ENCODE measurements around the gene LRRC75A. TPM values are rescaled to one million over a fixed set of nuclear protein-coding genes. Genes with fewer than 3 reads are reported as not detected.
A peak's percentile ranks its signal among the peaks of the same experiment; 100 is the strongest.
"Not testable (repeated sequence)": the region's sequence is repeated elsewhere in the genome, so short reads cannot be mapped to it uniquely, and the experiment has no call there.

Gene LRRC75A
- 7.5 TPM for total RNA-seq
- polyA plus RNA-seq (ENCODE audit: insufficient read depth in 1 of 8, insufficient read length in 8 of 8, low replicate concordance in 1 of 8), result 10 to 100 TPM in 1 of 8 donors, 1 to 10 TPM in 7; 5.7 to 12.5 (median 7.7) TPM
- long read RNA-seq, donor 1, partial matches to known transcripts, result 0 of 1 reads
- long read RNA-seq, donor 1, other reads (novel, unspliced or antisense), result 0 of 1 reads
- long read RNA-seq, donor 2, result 0 reads
- long read RNA-seq, donor 3, partial matches to known transcripts, result 0 of 1 reads
- long read RNA-seq, donor 3, other reads (novel, unspliced or antisense), result 0 of 1 reads
- long read RNA-seq, donor 4, partial matches to known transcripts, result 0 of 1 reads
- long read RNA-seq, donor 4, other reads (novel, unspliced or antisense), result 0 of 1 reads
- long read RNA-seq, donor 5, transcript LRRC75A-203 (4 exons, 1,390 nt), result major isoform, 7 of 8 reads
- long read RNA-seq, donor 5, partial matches to known transcripts, result 0 of 8 reads
- long read RNA-seq, donor 5, other reads (novel, unspliced or antisense), result 0 of 8 reads
- long read RNA-seq, donor 6, partial matches to known transcripts, result 0 of 2 reads
- long read RNA-seq, donor 6, other reads (novel, unspliced or antisense), result 0 of 2 reads
- long read RNA-seq, donor 7, partial matches to known transcripts, result 0 of 3 reads
- long read RNA-seq, donor 7, other reads (novel, unspliced or antisense), result 0 of 3 reads
- long read RNA-seq, donor 8, partial matches to known transcripts, result 27 of 27 reads
- long read RNA-seq, donor 8, other reads (novel, unspliced or antisense), result 0 of 27 reads
- long read RNA-seq, donor 9, result 0 reads
- long read RNA-seq, donor 10, transcript LRRC75A-203 (4 exons, 1,390 nt), result major isoform, 6 of 6 reads
- long read RNA-seq, donor 10, partial matches to known transcripts, result 0 of 6 reads
- long read RNA-seq, donor 10, other reads (novel, unspliced or antisense), result 0 of 6 reads
- long read RNA-seq, donor 11, partial matches to known transcripts, result 0 of 1 reads
- long read RNA-seq, donor 11, other reads (novel, unspliced or antisense), result 0 of 1 reads

DNA sequence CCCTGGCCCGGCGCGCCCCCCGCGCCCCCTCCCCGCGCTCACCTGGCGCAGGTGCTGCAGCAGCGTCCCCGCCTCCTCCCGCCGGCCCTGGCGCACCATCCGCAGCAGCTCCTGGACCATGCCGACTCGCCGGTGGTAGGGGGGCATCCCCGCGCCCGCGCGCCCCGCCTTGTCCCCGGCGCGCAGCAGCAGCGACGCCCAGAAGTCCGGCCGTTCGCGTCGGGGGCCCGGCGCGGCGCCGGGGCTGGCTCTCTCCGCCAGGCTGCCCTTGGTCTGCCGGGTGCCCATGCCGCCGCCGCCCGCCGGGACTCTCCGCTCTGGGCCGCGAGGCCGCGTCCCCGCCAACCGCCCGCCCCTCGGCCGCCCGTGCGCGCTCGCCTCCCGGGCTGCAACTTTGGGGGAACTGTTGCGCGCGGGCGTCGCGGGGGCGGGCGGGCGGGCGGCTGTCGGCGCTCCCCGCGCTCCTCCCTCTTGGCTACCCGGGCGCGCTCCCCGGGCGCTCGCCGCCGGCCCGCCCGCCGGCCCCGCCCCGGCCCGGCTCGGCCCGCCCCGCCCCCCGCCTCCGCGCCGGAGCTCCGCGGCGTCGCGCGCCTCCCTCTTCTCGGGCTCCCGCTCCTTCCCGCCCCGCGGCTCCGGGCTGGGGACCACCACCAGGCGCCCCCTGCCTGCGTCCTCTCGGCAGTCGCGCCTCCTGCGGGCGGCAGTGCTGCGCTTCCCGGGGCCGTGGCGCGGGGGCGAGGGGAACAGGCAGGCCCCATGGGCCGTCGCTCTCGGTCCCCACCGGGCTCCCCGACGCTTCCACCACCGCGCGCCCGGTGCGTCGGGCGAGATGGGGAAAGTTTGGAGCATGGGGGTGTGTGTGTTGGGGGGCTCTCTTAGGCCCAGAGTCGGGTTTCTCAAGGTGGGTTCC is at the start of gene LRRC75A:
LRRC75A (minus strand) TSS at position 491 of the 910 bp plus-strand sequence; CDS start at position 288, 203 bp downstream.
- Histone ChIP-seq H3K27ac (ENCODE audit: low read length) (peak within 1 kb of the TSS; percentile 37), H3K27me3 (ENCODE audit: control insufficient read depth, insufficient read depth, low read length) (peaks cover 18% of the 10 kb centered on the region)
- WGBS (ENCODE audit: insufficient coverage), result under 1% methylated on average over 123 of the region's 134 CpGs

GRCh38 chr17:16537130-16537458 is 45.1 kb upstream of the LRRC75A start:
- peaks cover 5% of the 10 kb centered on the region for H3K4me1 ChIP-seq (ENCODE audit: control insufficient read depth, insufficient read depth, low read length)
- no peaks in the 10 kb centered on the region for H3K9me3 ChIP-seq (replicated peaks; ENCODE audit: control insufficient read depth, low read depth, low read length)
- no peaks in the 10 kb centered on the region for H3K27me3 ChIP-seq (ENCODE audit: control insufficient read depth, insufficient read depth, low read length)
- no peak overlapping the region for H3K27ac ChIP-seq (ENCODE audit: low read length)
- no CpG with 5 or more reads among the region's 2 CpGs for WGBS (ENCODE audit: insufficient coverage)
- no peaks in the 10 kb centered on the region for H3K36me3 ChIP-seq (ENCODE audit: control insufficient read depth, insufficient read depth, low read length)
- no peak for DNase-seq
- H3K4me3 ChIP-seq (ENCODE audit: low read length), result no peak overlapping the region

More for the DNA sequence above, at the start of gene LRRC75A:
- no peaks in the 10 kb centered on the region for H3K36me3 ChIP-seq (ENCODE audit: control insufficient read depth, insufficient read depth, low read length)
- H3K4me3 ChIP-seq (ENCODE audit: low read length), result peak within 1 kb of the TSS; percentile 47
- DNase-seq, result peak; percentile 82
- no peaks in the 10 kb centered on the region for H3K9me3 ChIP-seq (replicated peaks; ENCODE audit: control insufficient read depth, low read depth, low read length)
- H3K4me1 ChIP-seq (ENCODE audit: control insufficient read depth, insufficient read depth, low read length), result peaks cover 51% of the 10 kb centered on the region

DNA sequence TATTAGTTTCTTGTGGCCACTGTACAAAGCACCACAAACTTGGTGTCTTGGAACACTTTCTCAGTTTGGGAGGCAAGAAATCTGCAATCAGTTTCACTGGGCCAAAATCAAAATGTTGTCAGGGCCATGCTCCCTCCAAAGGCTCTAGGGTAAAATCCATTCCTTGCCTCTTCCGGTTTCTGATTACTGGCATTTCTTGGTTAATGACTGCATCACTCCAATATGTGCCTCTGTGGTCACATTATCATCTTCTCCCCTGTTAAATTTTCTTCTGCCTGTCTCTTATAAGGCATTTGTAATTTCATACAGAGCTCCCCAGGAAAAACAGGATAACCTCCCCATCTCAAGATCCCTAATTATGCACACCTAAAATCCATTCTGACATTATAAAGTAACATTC is 42.2 kb upstream of the LRRC75A start:
- Histone ChIP-seq H3K4me1 (ENCODE audit: control insufficient read depth, insufficient read depth, low read length) (peaks cover 5% of the 10 kb centered on the region), H3K36me3 (ENCODE audit: control insufficient read depth, insufficient read depth, low read length) (no peaks in the 10 kb centered on the region), H3K9me3 (replicated peaks; ENCODE audit: control insufficient read depth, low read depth, low read length) (no peaks in the 10 kb centered on the region), H3K27ac (ENCODE audit: low read length) (no peak overlapping the region), H3K4me3 (ENCODE audit: low read length) (no peak overlapping the region), H3K27me3 (ENCODE audit: control insufficient read depth, insufficient read depth, low read length) (peaks cover 9% of the 10 kb centered on the region)
- DNase-seq, result no peak
- WGBS (ENCODE audit: insufficient coverage), result 86% methylated on average over 1 of the region's 1 CpG

GRCh38 chr17:16529906-16530305 is 37.9 kb upstream of the LRRC75A start:
- Histone ChIP-seq H3K27ac (ENCODE audit: low read length) (no peak overlapping the region), H3K27me3 (ENCODE audit: control insufficient read depth, insufficient read depth, low read length) (peaks cover 17% of the 10 kb centered on the region), H3K4me1 (ENCODE audit: control insufficient read depth, insufficient read depth, low read length) (no peaks in the 10 kb centered on the region), H3K4me3 (ENCODE audit: low read length) (no peak overlapping the region), H3K36me3 (ENCODE audit: control insufficient read depth, insufficient read depth, low read length) (no peaks in the 10 kb centered on the region), H3K9me3 (replicated peaks; ENCODE audit: control insufficient read depth, low read depth, low read length) (no peaks in the 10 kb centered on the region)
- 86% methylated on average over 1 of the region's 4 CpGs for WGBS (ENCODE audit: insufficient coverage)
- no peak for DNase-seq

- Histone ChIP-seq H3K36me3 (ENCODE audit: control insufficient read depth, insufficient read depth, low read length) (no peaks in the 10 kb centered on the region), H3K4me3 (ENCODE audit: low read length) (no peak overlapping the region), H3K9me3 (replicated peaks; ENCODE audit: control insufficient read depth, low read depth, low read length) (no peaks in the 10 kb centered on the region), H3K4me1 (ENCODE audit: control insufficient read depth, insufficient read depth, low read length) (no peaks in the 10 kb centered on the region), H3K27ac (ENCODE audit: low read length) (no peak overlapping the region), H3K27me3 (ENCODE audit: control insufficient read depth, insufficient read depth, low read length) (peaks cover 17% of the 10 kb centered on the region)
- 81% methylated on average over 4 of the region's 4 CpGs for WGBS (ENCODE audit: insufficient coverage)
- DNase-seq, result no peak
Observed at GRCh38 chr17:16527298-16527697, 35.3 kb upstream of the LRRC75A start.

DNA sequence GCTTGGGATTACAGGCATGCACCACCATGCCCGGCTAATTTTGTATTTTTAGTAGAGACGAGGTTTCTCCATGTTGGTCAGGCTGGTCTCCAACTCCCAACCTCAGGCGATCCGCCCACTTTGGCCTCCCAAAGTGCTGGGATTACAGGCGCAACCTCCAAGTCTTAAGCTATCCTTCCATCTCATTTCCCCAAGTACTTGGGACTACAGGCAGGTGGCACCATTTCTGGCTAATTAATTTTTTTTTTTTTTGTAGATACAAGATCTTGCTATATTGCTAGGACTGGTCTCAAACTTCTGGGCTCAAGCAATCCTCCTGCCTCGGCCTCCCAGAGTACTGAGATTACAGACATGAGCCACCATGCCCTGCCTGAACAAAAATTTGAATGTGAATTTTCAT is 33.6 kb upstream of the LRRC75A start:
- not testable (repeated sequence) for H3K36me3 ChIP-seq (ENCODE audit: control insufficient read depth, insufficient read depth, low read length); H3K27ac ChIP-seq (ENCODE audit: low read length); H3K9me3 ChIP-seq (replicated peaks; ENCODE audit: control insufficient read depth, low read depth, low read length); DNase-seq; H3K4me3 ChIP-seq (ENCODE audit: low read length); H3K4me1 ChIP-seq (ENCODE audit: control insufficient read depth, insufficient read depth, low read length)
- peaks cover 14% of the 10 kb centered on the region for H3K27me3 ChIP-seq (ENCODE audit: control insufficient read depth, insufficient read depth, low read length)
- WGBS (ENCODE audit: insufficient coverage), result 100% methylated on average over 4 of the region's 6 CpGs

GRCh38 chr17:16521070-16521727 is 29.2 kb upstream of the LRRC75A start:
- H3K36me3 ChIP-seq (ENCODE audit: control insufficient read depth, insufficient read depth, low read length), result no peaks in the 10 kb centered on the region
- H3K27ac ChIP-seq (ENCODE audit: low read length), result no peak overlapping the region
- 37% methylated on average over 7 of the region's 7 CpGs for WGBS (ENCODE audit: insufficient coverage)
- H3K27me3 ChIP-seq (ENCODE audit: control insufficient read depth, insufficient read depth, low read length), result no peaks in the 10 kb centered on the region
- peaks cover 15% of the 10 kb centered on the region for H3K4me1 ChIP-seq (ENCODE audit: control insufficient read depth, insufficient read depth, low read length)
- H3K4me3 ChIP-seq (ENCODE audit: low read length), result no peak overlapping the region
- no peaks in the 10 kb centered on the region for H3K9me3 ChIP-seq (replicated peaks; ENCODE audit: control insufficient read depth, low read depth, low read length)
- DNase-seq, result peak; percentile 95

DNA sequence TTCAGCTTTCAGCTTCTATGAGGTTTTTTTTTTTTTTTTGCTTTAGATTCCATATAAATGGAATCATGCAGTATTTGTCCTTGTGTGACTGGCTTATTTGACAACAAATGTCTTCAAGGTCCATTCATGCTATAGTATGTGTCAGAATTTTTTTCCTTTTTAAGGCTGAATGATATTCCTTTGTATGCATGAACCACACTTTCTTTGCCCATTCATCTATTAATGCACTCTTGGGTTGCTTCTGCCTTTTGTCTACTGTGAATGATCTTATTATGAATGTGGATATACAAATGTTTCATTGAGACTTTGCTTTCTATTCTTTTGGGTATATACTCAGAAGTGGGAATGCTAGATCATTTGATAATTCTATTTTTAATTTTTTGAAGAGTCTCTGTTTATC is 27.0 kb upstream of the LRRC75A start:
- Histone ChIP-seq H3K4me3 (ENCODE audit: low read length) (no peak overlapping the region), H3K9me3 (replicated peaks; ENCODE audit: control insufficient read depth, low read depth, low read length) (no peaks in the 10 kb centered on the region), H3K36me3 (ENCODE audit: control insufficient read depth, insufficient read depth, low read length) (no peaks in the 10 kb centered on the region), H3K27ac (ENCODE audit: low read length) (no peak overlapping the region), H3K27me3 (ENCODE audit: control insufficient read depth, insufficient read depth, low read length) (no peaks in the 10 kb centered on the region), H3K4me1 (ENCODE audit: control insufficient read depth, insufficient read depth, low read length) (peaks cover 19% of the 10 kb centered on the region)
- DNase-seq, result no peak

DNA sequence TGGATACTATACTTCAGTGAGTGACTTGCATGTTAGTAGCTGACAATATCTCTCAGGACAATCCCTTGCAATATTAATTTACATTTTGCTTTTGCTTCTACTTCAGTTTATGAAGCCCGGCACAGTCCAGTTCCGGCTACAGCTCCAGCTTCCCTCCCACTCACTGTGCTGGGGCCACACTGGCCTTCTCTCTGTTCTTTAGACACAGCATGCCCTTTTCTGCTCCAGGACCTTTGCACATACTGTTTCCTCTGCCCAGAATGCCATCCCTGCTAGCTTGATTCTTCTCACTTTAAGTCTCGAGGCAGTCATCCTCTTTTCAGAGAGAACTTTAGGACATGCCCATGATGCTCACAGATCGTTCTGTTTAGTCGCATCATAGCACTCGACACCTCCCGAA is 25.5 kb upstream of the LRRC75A start:
- H3K36me3 ChIP-seq (ENCODE audit: control insufficient read depth, insufficient read depth, low read length), result no peaks in the 10 kb centered on the region
- no peak for DNase-seq
- H3K9me3 ChIP-seq (replicated peaks; ENCODE audit: control insufficient read depth, low read depth, low read length), result no peaks in the 10 kb centered on the region
- WGBS (ENCODE audit: insufficient coverage), result 95% methylated on average over 5 of the region's 7 CpGs
- H3K27me3 ChIP-seq (ENCODE audit: control insufficient read depth, insufficient read depth, low read length), result no peaks in the 10 kb centered on the region
- H3K27ac ChIP-seq (ENCODE audit: low read length), result no peak overlapping the region
- H3K4me1 ChIP-seq (ENCODE audit: control insufficient read depth, insufficient read depth, low read length), result peaks cover 23% of the 10 kb centered on the region
- H3K4me3 ChIP-seq (ENCODE audit: low read length), result no peak overlapping the region

All from muscle of leg (tissue), 16 donors.